IMR-90 (cell line): ENCODE measurements around the gene KRT8. TPM values are rescaled to one million over a fixed set of nuclear protein-coding genes. Genes with fewer than 3 reads are reported as not detected.

ENCODE experiments used
- ATAC-seq: fragments of 200-7000 bp; cut with Tn5 transposase; 2 replicates; pipeline ENCODE4 v1.9.1; 2020; ENCODE audit warnings: low read depth, mild to moderate bottlenecking, moderate library complexity
- BruUV-seq: library from RNA; stranded (reverse); fragments of 400-500 nt; replicated peaks from 2 replicates; lab custom pipeline; 2021; lab: Mats Ljungman, UMichigan
- CTCF ChIA-PET: fragments of 300-600 bp; formaldehyde crosslinking; extraction: SDS; loops from one replicate; lab custom pipeline; 2021; ENCODE audit warnings: antibody characterized with exemption; lab: Yijun Ruan, JAX
- POLR2A ChIA-PET: fragments of 300-600 bp; sonication (Branson Sonifier 250); formaldehyde crosslinking; loops from one replicate; lab custom pipeline; 2022; ENCODE audit warnings: antibody characterized with exemption; ENCODE audit not compliant: unreplicated experiment; lab: Charles Lee
- DNase-seq: peaks from one replicate; pipeline ENCODE4 v3.0.0; 2013
- H2AFZ ChIP-seq: replicated peaks from 2 replicates; pipeline ENCODE3; 2013; ENCODE audit warnings: low read length, mild to moderate bottlenecking; ENCODE audit not compliant: poor library complexity
- H2AK5ac ChIP-seq: 2 replicates; pipeline ENCODE4 v1.6.1; 2013; ENCODE audit warnings: low read depth, low read length, inconsistent platforms
- H2AK9ac ChIP-seq: replicated peaks from 2 replicates; pipeline ENCODE3; 2013; ENCODE audit warnings: mild to moderate bottlenecking, low read depth, low read length, moderate library complexity; ENCODE audit not compliant: poor library complexity
- H2BK120ac ChIP-seq: 2 replicates; pipeline ENCODE4 v1.6.1; 2013; ENCODE audit warnings: low read depth, low read length, inconsistent platforms
- H2BK15ac ChIP-seq: 3 replicates; pipeline ENCODE4 v1.6.1; 2013; ENCODE audit warnings: low read depth, low read length, inconsistent platforms
- H2BK20ac ChIP-seq: 2 replicates; pipeline ENCODE4 v1.6.1; 2013; ENCODE audit warnings: low read depth, mild to moderate bottlenecking, inconsistent platforms, low read length, moderate library complexity
- H2BK5ac ChIP-seq: 2 replicates; pipeline ENCODE4 v1.6.1; 2013; ENCODE audit warnings: mild to moderate bottlenecking, low read depth, low read length, inconsistent platforms; ENCODE audit not compliant: poor library complexity, severe bottlenecking
- H3K14ac ChIP-seq: replicated peaks from 2 replicates; pipeline ENCODE4 v1.6.1; 2013; ENCODE audit warnings: low read depth, low read length, inconsistent platforms
- H3K18ac ChIP-seq: 2 replicates; pipeline ENCODE4 v1.6.1; 2013; ENCODE audit warnings: low read depth, low read length, control low read depth
- H3K23ac ChIP-seq: 2 replicates; pipeline ENCODE4 v1.6.1; 2013; ENCODE audit warnings: low read depth, low read length, inconsistent platforms
- H3K27ac ChIP-seq: 2 replicates; pipeline ENCODE4 v1.5.1; 2013; ENCODE audit warnings: mild to moderate bottlenecking, control low read depth, low read length; ENCODE audit not compliant: insufficient read depth
- H3K27me3 ChIP-seq: 2 replicates; pipeline ENCODE4 v1.6.1; 2013; ENCODE audit warnings: low read length; ENCODE audit not compliant: control insufficient read depth, insufficient read depth
- H3K36me3 ChIP-seq: 2 replicates; pipeline ENCODE4 v1.6.1; 2013; ENCODE audit warnings: low read length, mixed read lengths; ENCODE audit not compliant: control insufficient read depth, insufficient read depth
- H3K4ac ChIP-seq: 2 replicates; pipeline ENCODE4 v1.6.1; 2013; ENCODE audit warnings: low read depth, low read length, inconsistent platforms
- H3K4me1 ChIP-seq: 2 replicates; pipeline ENCODE4 v1.6.1; 2013; ENCODE audit warnings: low read length, mixed read lengths; ENCODE audit not compliant: control insufficient read depth, insufficient read depth
- H3K4me2 ChIP-seq: 2 replicates; pipeline ENCODE4 v1.6.1; 2013; ENCODE audit warnings: low read depth, mild to moderate bottlenecking, control low read depth, low read length, moderate library complexity
- H3K4me3 ChIP-seq: 2 replicates; pipeline ENCODE4 v1.5.1; 2013; ENCODE audit warnings: low read depth, mild to moderate bottlenecking, control low read depth, low read length, moderate library complexity; ENCODE audit not compliant: insufficient read depth
- H3K56ac ChIP-seq: 2 replicates; pipeline ENCODE4 v1.6.1; 2013; ENCODE audit warnings: low read length, inconsistent platforms; ENCODE audit not compliant: insufficient read depth; ENCODE audit errors: extremely low read depth
- H3K79me1 ChIP-seq, 2 experiments: 2 replicates each; pipeline ENCODE4 v1.6.1; 2013; ENCODE audit warnings: low read length in 2 of 2, inconsistent platforms in 1 of 2, low read depth in 1 of 2
- H3K9ac ChIP-seq: 2 replicates; pipeline ENCODE4 v1.6.1; 2013; ENCODE audit warnings: low read depth, low read length, control low read depth
- H3K9me1 ChIP-seq: 2 replicates; pipeline ENCODE4 v1.6.1; 2013; ENCODE audit warnings: low read length, inconsistent platforms; ENCODE audit not compliant: insufficient read depth
- H3K9me3 ChIP-seq: 2 replicates; pipeline ENCODE4 v1.6.1; 2013; ENCODE audit warnings: low read length; ENCODE audit not compliant: control insufficient read depth, insufficient read depth
- H4K20me1 ChIP-seq: 2 replicates; pipeline ENCODE4 v1.6.1; 2013; ENCODE audit warnings: low read length, inconsistent platforms; ENCODE audit not compliant: insufficient read depth
- H4K5ac ChIP-seq: 2 replicates; pipeline ENCODE4 v1.6.1; 2013; ENCODE audit warnings: mild to moderate bottlenecking, low read depth, low read length, control low read depth
- H4K8ac ChIP-seq, 2 experiments: 2 replicates each; pipeline ENCODE4 v1.6.1; 2013; ENCODE audit warnings: low read depth in 2 of 2, low read length in 2 of 2, control low read depth in 1 of 2, inconsistent platforms in 1 of 2
- H4K91ac ChIP-seq: 2 replicates; pipeline ENCODE4 v1.6.1; 2013; ENCODE audit warnings: low read depth, low read length, inconsistent platforms; ENCODE audit not compliant: insufficient read depth
- RAD21 ChIP-seq: IDR thresholded peaks from 2 replicates; pipeline ENCODE4 v1.6.1; 2012; ENCODE audit warnings: low read length, improper control_type of control experiment
- RCOR1 ChIP-seq: IDR thresholded peaks from 2 replicates; pipeline ENCODE4 v1.6.1; 2012; ENCODE audit warnings: mild to moderate bottlenecking, low read length, improper control_type of control experiment; ENCODE audit not compliant: insufficient replicate concordance
- RFX5 ChIP-seq: IDR thresholded peaks from 2 replicates; pipeline ENCODE4 v1.8.0; 2012; ENCODE audit warnings: low read depth, mild to moderate bottlenecking, low read length, moderate library complexity
- WGBS, 2 experiments: methylation state at CpG; one replicate each; pipeline versions ENCODE4 v1.1.5 to v1.1.7; 2013; ENCODE audit warnings: missing lambda C conversion rate in 2 of 2; ENCODE audit not compliant: insufficient read length in 1 of 2; ENCODE audit errors: extremely low coverage in 2 of 2; 5-methylcytosine and 5-hydroxymethylcytosine counted together
- dilution Hi-C: fragments of 300-500 bp; cut with HindIII; formaldehyde crosslinking; loops from one replicate; pipeline ENCODE4 v1.14.3; 2018; ENCODE audit warnings: low sequenced_read_pairs; ENCODE audit not compliant: unreplicated experiment
- in situ Hi-C: fragments of 300-500 bp; cut with MboI; formaldehyde crosslinking; loops from 3 replicates; pipeline ENCODE4 v1.14.3; 2019; ENCODE audit warnings: low sequenced_read_pairs, inconsistent platforms, mixed read lengths
- intact Hi-C: fragments of 100-400 bp; cut with micrococcal nuclease; formaldehyde crosslinking; loops from 2 replicates; pipeline ENCODE4 v1.10.0; 2022
- polyA plus RNA-seq, 3 experiments: library from polyadenylated mRNA; depleted of rRNA; stranded (reverse); fragments of >200 nt; gene quantifications; 2 replicates each; pipeline ENCODE4 v1.2.3, GENCODE V29; 2012; ENCODE audit warnings: low replicate concordance in 1 of 3
- total RNA-seq: library from RNA; depleted of rRNA; stranded (reverse); fragments of >200 nt; gene quantifications from 2 replicates; pipeline ENCODE4 v1.2.3, GENCODE V29; 2012

The KRT8 gene
- total and polyA plus RNA-seq, 2 of the 4 experiments (the other 2 are of a cell fraction): 10.9 to 39.3 TPM

DNA sequence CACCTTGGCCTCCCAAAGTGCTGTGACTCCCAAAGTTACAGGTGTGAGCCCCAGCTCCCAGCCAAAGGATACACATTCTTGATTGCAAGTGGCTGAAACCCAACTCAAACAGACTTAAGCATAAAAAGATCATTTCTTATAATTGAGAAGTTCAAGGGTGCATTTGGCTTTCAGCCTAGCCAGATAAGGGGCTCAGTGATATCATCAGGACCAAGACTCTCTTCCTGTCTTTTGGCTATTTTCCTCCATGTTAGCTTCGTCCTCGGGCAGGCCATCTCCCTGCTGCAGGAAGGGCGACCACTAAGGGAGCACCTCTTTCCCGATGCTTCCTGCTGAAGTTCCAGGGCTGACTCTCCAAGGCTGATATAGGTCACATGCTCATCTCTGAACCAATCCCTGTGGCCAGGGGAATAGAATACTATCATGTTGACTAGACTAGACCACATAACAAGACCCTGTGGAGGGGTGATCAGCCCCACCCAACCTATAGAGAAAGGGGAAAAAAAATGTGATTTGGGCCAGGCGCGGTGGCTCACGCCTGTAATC lies 9.8 kb upstream of the KRT8 start:
- 83% methylated on average over 1 of the region's 7 CpGs; no CpG with 5 or more reads in 1 of the 2 experiments for WGBS, 2 experiments
- H3K9me3 ChIP-seq: no peaks in the 10 kb centered on the region
- H2AFZ ChIP-seq: no peak overlapping the region
- H2BK15ac ChIP-seq: no peak overlapping the region
- TF ChIP-seq RFX5: no peak
- TF ChIP-seq RCOR1: no peak
- no peak for TF ChIP-seq RAD21
- no peaks in the 10 kb centered on the region for H4K20me1 ChIP-seq
- no peak overlapping the region for H4K5ac ChIP-seq
- DNase-seq (no peak), ATAC-seq (no peak)
- no peak overlapping the region for H4K8ac ChIP-seq
- no TSS peak for BruUV-seq
- ChIA-PET POLR2A (no interaction called here), CTCF (no interaction called here)
- H3K23ac ChIP-seq: no peak overlapping the region
- no peak overlapping the region for H4K91ac ChIP-seq
- no peaks in the 10 kb centered on the region; the same call in 1 of the 2 replicates for H3K27me3 ChIP-seq
- intact Hi-C loops (no loop called here), dilution Hi-C loops (no loop called here), in situ Hi-C loops (no loop called here)
- no peak overlapping the region for H3K4me3 ChIP-seq
- no peak overlapping the region for H3K18ac ChIP-seq
- no peak overlapping the region for H2AK5ac ChIP-seq
- no peaks in the 10 kb centered on the region for H3K4me1 ChIP-seq
- H3K36me3 ChIP-seq: no peaks in the 10 kb centered on the region
- no peak overlapping the region for H2BK20ac ChIP-seq
- H3K56ac ChIP-seq: no peak overlapping the region
- no peak overlapping the region for H3K27ac ChIP-seq
- H3K9ac ChIP-seq: no peak overlapping the region
- no peak overlapping the region for H2BK5ac ChIP-seq
- H3K9me1 ChIP-seq: no peaks in the 10 kb centered on the region; the same call in 1 of the 2 replicates
- no peak overlapping the region for H3K14ac ChIP-seq
- H2BK120ac ChIP-seq: no peak overlapping the region
- no peak overlapping the region for H3K4ac ChIP-seq
- H3K79me1 ChIP-seq: no peaks in the 10 kb centered on the region
- H2AK9ac ChIP-seq: no peak overlapping the region
- no peak overlapping the region for H3K4me2 ChIP-seq
